Glutamatergic neuron (in vitro differentiated cells): ENCODE measurements around the gene C14orf180. TPM values are rescaled to one million over a fixed set of nuclear protein-coding genes. Genes with fewer than 3 reads are reported as not detected.

ENCODE experiments used
- DNase-seq: peaks from one replicate; pipeline ENCODE4 v3.0.0; 2022
- H3K27ac Mint-ChIP-seq: one replicate; pipeline ENCODE4 v1.8.0; 2020; ENCODE audit warnings: mild to moderate bottlenecking, mixed read lengths, inconsistent platforms; ENCODE audit not compliant: unreplicated experiment
- H3K27me3 Mint-ChIP-seq: one replicate; pipeline ENCODE4 v1.8.0; 2020; ENCODE audit warnings: mild to moderate bottlenecking, moderate library complexity, mixed read lengths, inconsistent platforms; ENCODE audit not compliant: unreplicated experiment
- H3K36me3 Mint-ChIP-seq: one replicate; pipeline ENCODE4 v1.8.0; 2020; ENCODE audit warnings: mild to moderate bottlenecking, mixed read lengths, inconsistent platforms; ENCODE audit not compliant: unreplicated experiment
- H3K4me1 Mint-ChIP-seq: one replicate; pipeline ENCODE4 v1.8.0; 2020; ENCODE audit warnings: mild to moderate bottlenecking, low read depth, mixed read lengths, inconsistent platforms; ENCODE audit not compliant: unreplicated experiment
- H3K4me3 Mint-ChIP-seq: one replicate; pipeline ENCODE4 v1.8.0; 2020; ENCODE audit warnings: mild to moderate bottlenecking, mixed read lengths, inconsistent platforms; ENCODE audit not compliant: unreplicated experiment
- H3K9me3 Mint-ChIP-seq: one replicate; pipeline ENCODE4 v1.8.0; 2020; ENCODE audit warnings: mild to moderate bottlenecking, moderate library complexity, mixed read lengths, inconsistent platforms; ENCODE audit not compliant: unreplicated experiment
- CTCF ChIP-seq: fragments of 200-600 bp; sonication (generic); IDR thresholded peaks from one replicate; pipeline ENCODE4 v1.5.0; 2021; ENCODE audit not compliant: partially characterized antibody, unreplicated experiment
- total RNA-seq: library from RNA; stranded (reverse); fragmentation: NEBNext Ultra II Directional; extraction: Animal tissue kit (Norgen Biotek cat#: 25700); gene quantifications from one replicate; pipeline ENCODE4 v1.2.1, GENCODE V29; 2021; ENCODE audit not compliant: unreplicated experiment

Gene C14orf180
- total RNA-seq, 1 donor from 2014 or later = not detected

- peaks cover 11% of the 10 kb centered on the region for H3K4me1 Mint-ChIP-seq
- peaks cover 4% of the 10 kb centered on the region for H3K36me3 Mint-ChIP-seq
- H3K27me3 Mint-ChIP-seq = peaks cover 11% of the 10 kb centered on the region
- no peak overlapping the region for H3K27ac Mint-ChIP-seq
- peaks cover 5% of the 10 kb centered on the region for H3K9me3 Mint-ChIP-seq
- DNase-seq = no peak
- H3K4me3 Mint-ChIP-seq = no peak overlapping the region
- TF ChIP-seq CTCF = no peak
These were observed 6.6 kb downstream of the C14orf180 start for GRCh38 chr14:104585966-104586697.

GRCh38 chr14:104586832-104587620, 7.5 kb downstream of the C14orf180 start:
- DNase-seq = no peak
- no peak overlapping the region for H3K4me3 Mint-ChIP-seq
- peaks cover 4% of the 10 kb centered on the region for H3K36me3 Mint-ChIP-seq
- peaks cover 9% of the 10 kb centered on the region for H3K27me3 Mint-ChIP-seq
- TF ChIP-seq CTCF = no peak
- H3K27ac Mint-ChIP-seq = no peak overlapping the region
- peaks cover 9% of the 10 kb centered on the region for H3K4me1 Mint-ChIP-seq
- H3K9me3 Mint-ChIP-seq = peaks cover 5% of the 10 kb centered on the region

GRCh38 chr14:104587641-104588040, 8.1 kb downstream of the C14orf180 start:
- Mint-ChIP-seq H3K36me3 (peaks cover 4% of the 10 kb centered on the region), H3K4me3 (no peak overlapping the region), H3K4me1 (peaks cover 9% of the 10 kb centered on the region), H3K27me3 (peaks cover 14% of the 10 kb centered on the region), H3K9me3 (peaks cover 8% of the 10 kb centered on the region), H3K27ac (no peak overlapping the region)
- DNase-seq = no peak
- no peak for TF ChIP-seq CTCF

GRCh38 chr14:104588066-104588857, 8.7 kb downstream of the C14orf180 start:
- TF ChIP-seq CTCF = no peak

More at GRCh38 chr14:104588066-104588857, 8.7 kb downstream of the C14orf180 start:
- Mint-ChIP-seq H3K27me3 (peaks cover 14% of the 10 kb centered on the region), H3K9me3 (peaks cover 8% of the 10 kb centered on the region), H3K4me3 (no peak overlapping the region), H3K36me3 (peaks cover 4% of the 10 kb centered on the region), H3K4me1 (peaks cover 8% of the 10 kb centered on the region), H3K27ac (no peak overlapping the region)
- no peak for DNase-seq
